OCI-LY3 (cell line): Measurements from ENCODE around the gene CACNA1F.

Experiments
- EZH2phosphoT487 ChIP-seq: fragments of 200-600 bp; shearing (Covaris generic); IDR thresholded peaks from 2 replicates; pipeline ENCODE4 v1.6.1; 2018; ENCODE audit warnings: antibody characterized with exemption, mixed run types, low read depth
- TF ChIP-seq, protein P1 (sequence below): fragments of 200-600, 300-600 bp; sonication (generic); IDR thresholded peaks from 2 replicates; pipeline ENCODE4 v1.5.1; 2014; ENCODE audit warnings: antibody characterized with exemption, low read length, low read depth

- TF ChIP-seq, protein P1, sequence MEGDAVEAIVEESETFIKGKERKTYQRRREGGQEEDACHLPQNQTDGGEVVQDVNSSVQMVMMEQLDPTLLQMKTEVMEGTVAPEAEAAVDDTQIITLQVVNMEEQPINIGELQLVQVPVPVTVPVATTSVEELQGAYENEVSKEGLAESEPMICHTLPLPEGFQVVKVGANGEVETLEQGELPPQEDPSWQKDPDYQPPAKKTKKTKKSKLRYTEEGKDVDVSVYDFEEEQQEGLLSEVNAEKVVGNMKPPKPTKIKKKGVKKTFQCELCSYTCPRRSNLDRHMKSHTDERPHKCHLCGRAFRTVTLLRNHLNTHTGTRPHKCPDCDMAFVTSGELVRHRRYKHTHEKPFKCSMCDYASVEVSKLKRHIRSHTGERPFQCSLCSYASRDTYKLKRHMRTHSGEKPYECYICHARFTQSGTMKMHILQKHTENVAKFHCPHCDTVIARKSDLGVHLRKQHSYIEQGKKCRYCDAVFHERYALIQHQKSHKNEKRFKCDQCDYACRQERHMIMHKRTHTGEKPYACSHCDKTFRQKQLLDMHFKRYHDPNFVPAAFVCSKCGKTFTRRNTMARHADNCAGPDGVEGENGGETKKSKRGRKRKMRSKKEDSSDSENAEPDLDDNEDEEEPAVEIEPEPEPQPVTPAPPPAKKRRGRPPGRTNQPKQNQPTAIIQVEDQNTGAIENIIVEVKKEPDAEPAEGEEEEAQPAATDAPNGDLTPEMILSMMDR, result no peak
- TF ChIP-seq EZH2phosphoT487, result no peak
Measured at GRCh38 chrX:49209434-49210251, 23.5 kb downstream of the CACNA1F start.
